MM.1S (cell line): ENCODE data around the gene IQGAP2.

Source experiments
- DNase-seq: peaks from one replicate; pipeline ENCODE4 v3.0.0-alpha.2; 2015
- H2AFZ ChIP-seq: fragments of 300-600 bp; sonication (generic); 2 replicates; pipeline ENCODE4 v1.6.0; 2016; ENCODE audit warnings: antibody characterized with exemption, low read length
- H3F3A ChIP-seq: fragments of 300-600 bp; sonication (generic); 2 replicates; pipeline ENCODE4 v1.6.1; 2016; ENCODE audit warnings: mild to moderate bottlenecking, antibody characterized with exemption, low read length, moderate library complexity, mixed read lengths; ENCODE audit not compliant: insufficient read depth
- H3K27ac ChIP-seq: fragments of 300-600 bp; sonication (generic); 2 replicates; pipeline ENCODE4 v1.5.1; 2016; ENCODE audit warnings: mild to moderate bottlenecking, low read length
- H3K27me3 ChIP-seq: fragments of 300-600 bp; sonication (generic); replicated peaks from 2 replicates; pipeline ENCODE4 v1.6.0; 2016; ENCODE audit warnings: low read length; ENCODE audit not compliant: insufficient read depth
- H3K36me3 ChIP-seq: fragments of 300-600 bp; sonication (generic); replicated peaks from 2 replicates; pipeline ENCODE4 v1.6.1; 2016; ENCODE audit warnings: mild to moderate bottlenecking, low read length, mixed read lengths; ENCODE audit not compliant: insufficient read depth
- H3K4me1 ChIP-seq: fragments of 300-600 bp; sonication (generic); 2 replicates; pipeline ENCODE4 v1.6.1; 2016; ENCODE audit warnings: low read length, mixed read lengths
- H3K4me2 ChIP-seq: fragments of 300-600 bp; sonication (generic); 2 replicates; pipeline ENCODE4 v1.6.0; 2016; ENCODE audit warnings: low read depth, low read length
- H3K4me3 ChIP-seq: fragments of 300-600 bp; sonication (generic); 2 replicates; pipeline ENCODE4 v1.5.1; 2016; ENCODE audit warnings: low read length, mixed read lengths
- H3K79me2 ChIP-seq: fragments of 300-600 bp; sonication (generic); 2 replicates; pipeline ENCODE4 v1.6.1; 2016; ENCODE audit warnings: mixed run types, low read length, mixed read lengths
- H3K9ac ChIP-seq: fragments of 300-600 bp; sonication (generic); 2 replicates; pipeline ENCODE4 v1.6.1; 2016; ENCODE audit warnings: low read length, mixed read lengths
- H3K9me2 ChIP-seq: fragments of 300-600 bp; sonication (generic); replicated peaks from 2 replicates; pipeline ENCODE4 v1.6.1; 2016; ENCODE audit warnings: mild to moderate bottlenecking, low read length, mixed read lengths; ENCODE audit not compliant: insufficient read depth
- H3K9me3 ChIP-seq: fragments of 300-600 bp; sonication (generic); replicated peaks from 2 replicates; pipeline ENCODE4 v1.6.1; 2016; ENCODE audit warnings: mild to moderate bottlenecking, low read length, mixed read lengths; ENCODE audit not compliant: insufficient read depth
- H4K20me1 ChIP-seq: fragments of 300-600 bp; sonication (generic); 2 replicates; pipeline ENCODE4 v1.6.1; 2016; ENCODE audit warnings: mild to moderate bottlenecking, low read length, moderate library complexity, mixed read lengths; ENCODE audit not compliant: insufficient read depth
- EZH2 ChIP-seq: fragments of 300-600 bp; sonication (generic); optimal IDR thresholded peaks from 2 replicates; pipeline ENCODE3; 2017; ENCODE audit warnings: low read depth, mild to moderate bottlenecking, antibody characterized with exemption, low read length, mixed read lengths
- EZH2phosphoT487 ChIP-seq: fragments of 300-600 bp; sonication (generic); IDR thresholded peaks from 2 replicates; pipeline ENCODE4 v1.6.1; 2018; ENCODE audit warnings: antibody characterized with exemption, low read length
- TF ChIP-seq, protein P1 (sequence below): fragments of 300-600 bp; sonication (generic); IDR thresholded peaks from 2 replicates; pipeline ENCODE4 v1.5.1; 2016; ENCODE audit warnings: antibody characterized with exemption, low read length, mixed read lengths

IQGAP2 gene

DNA sequence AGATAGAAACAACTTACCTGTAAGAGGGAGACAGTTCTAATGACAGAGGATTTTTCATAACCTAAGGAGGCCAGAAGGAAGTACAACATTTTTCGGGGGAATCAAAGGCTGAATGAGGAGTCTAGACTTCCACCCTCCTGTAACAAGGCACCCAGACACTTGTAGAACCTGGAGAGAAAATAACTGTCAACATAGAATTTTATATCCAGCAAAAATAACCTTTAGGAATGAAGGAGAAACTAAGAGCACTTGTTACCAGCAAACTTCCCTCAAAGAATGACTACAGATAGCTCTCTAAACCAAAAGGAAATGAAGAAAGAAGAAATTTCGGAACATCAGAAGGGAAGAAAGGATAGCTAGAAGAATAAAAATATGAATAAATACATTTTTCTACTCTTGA lies 246.1 kb downstream of the IQGAP2 start:
- no peaks in the 10 kb centered on the region for H3K4me1 ChIP-seq
- H3K9me2 ChIP-seq = no peaks in the 10 kb centered on the region
- no peaks in the 10 kb centered on the region for H4K20me1 ChIP-seq
- TF ChIP-seq EZH2phosphoT487 = no peak
- TF ChIP-seq, protein P1, sequence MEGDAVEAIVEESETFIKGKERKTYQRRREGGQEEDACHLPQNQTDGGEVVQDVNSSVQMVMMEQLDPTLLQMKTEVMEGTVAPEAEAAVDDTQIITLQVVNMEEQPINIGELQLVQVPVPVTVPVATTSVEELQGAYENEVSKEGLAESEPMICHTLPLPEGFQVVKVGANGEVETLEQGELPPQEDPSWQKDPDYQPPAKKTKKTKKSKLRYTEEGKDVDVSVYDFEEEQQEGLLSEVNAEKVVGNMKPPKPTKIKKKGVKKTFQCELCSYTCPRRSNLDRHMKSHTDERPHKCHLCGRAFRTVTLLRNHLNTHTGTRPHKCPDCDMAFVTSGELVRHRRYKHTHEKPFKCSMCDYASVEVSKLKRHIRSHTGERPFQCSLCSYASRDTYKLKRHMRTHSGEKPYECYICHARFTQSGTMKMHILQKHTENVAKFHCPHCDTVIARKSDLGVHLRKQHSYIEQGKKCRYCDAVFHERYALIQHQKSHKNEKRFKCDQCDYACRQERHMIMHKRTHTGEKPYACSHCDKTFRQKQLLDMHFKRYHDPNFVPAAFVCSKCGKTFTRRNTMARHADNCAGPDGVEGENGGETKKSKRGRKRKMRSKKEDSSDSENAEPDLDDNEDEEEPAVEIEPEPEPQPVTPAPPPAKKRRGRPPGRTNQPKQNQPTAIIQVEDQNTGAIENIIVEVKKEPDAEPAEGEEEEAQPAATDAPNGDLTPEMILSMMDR = no peak
- no peak overlapping the region for H3K9ac ChIP-seq
- peaks cover 19% of the 10 kb centered on the region; the same call in 1 of the 2 replicates for H3K36me3 ChIP-seq
- no peaks in the 10 kb centered on the region for H3F3A ChIP-seq
- H3K9me3 ChIP-seq = no peaks in the 10 kb centered on the region
- no peak overlapping the region for H3K27ac ChIP-seq
- H3K27me3 ChIP-seq = no peaks in the 10 kb centered on the region
- no peak overlapping the region for H3K4me2 ChIP-seq
- no peak overlapping the region for H3K4me3 ChIP-seq
- no peak overlapping the region for H2AFZ ChIP-seq
- DNase-seq = no peak
- H3K79me2 ChIP-seq = no peaks in the 10 kb centered on the region

DNA sequence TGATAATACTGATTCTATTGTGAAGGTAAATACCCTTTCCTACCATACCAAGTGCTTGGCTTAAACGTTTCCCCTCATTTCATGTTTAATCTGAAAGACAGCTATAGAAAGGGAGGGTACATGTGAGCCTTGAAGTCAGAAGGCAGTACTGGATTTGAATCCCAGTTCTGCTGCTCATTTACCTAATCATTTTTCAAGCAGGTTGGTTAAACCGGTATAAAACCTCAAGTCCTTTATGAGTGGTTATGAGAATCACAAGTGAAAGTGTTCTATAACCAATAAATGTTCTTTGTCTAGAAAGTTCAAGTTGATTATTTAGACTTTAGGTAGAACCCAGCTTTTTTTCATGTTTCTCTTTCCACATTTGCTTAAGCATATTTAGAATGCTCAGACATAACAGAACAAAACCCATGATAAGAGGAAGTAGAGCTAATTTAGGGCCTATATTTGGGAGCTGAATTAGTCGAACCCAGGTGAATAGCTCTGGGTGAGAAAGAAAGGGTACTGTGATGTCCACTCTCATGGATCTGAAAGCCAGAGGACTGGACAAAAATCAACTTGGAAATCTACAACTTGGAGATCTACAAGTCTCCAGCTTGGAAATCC lies 249.8 kb downstream of the IQGAP2 start:
- no peaks in the 10 kb centered on the region for H3K9me3 ChIP-seq
- H2AFZ ChIP-seq = no peak overlapping the region
- H4K20me1 ChIP-seq = no peaks in the 10 kb centered on the region
- no peaks in the 10 kb centered on the region for H3K9me2 ChIP-seq
- H3K79me2 ChIP-seq = no peaks in the 10 kb centered on the region
- no peak overlapping the region for H3K4me3 ChIP-seq
- TF ChIP-seq, protein P1 = no peak
- TF ChIP-seq EZH2phosphoT487 = no peak
- no peak for TF ChIP-seq EZH2
- no peak overlapping the region for H3K27ac ChIP-seq
- no peaks in the 10 kb centered on the region for H3F3A ChIP-seq
- no peaks in the 10 kb centered on the region for H3K4me1 ChIP-seq
- peaks cover 19% of the 10 kb centered on the region for H3K36me3 ChIP-seq
- H3K27me3 ChIP-seq = no peaks in the 10 kb centered on the region
- DNase-seq = no peak
- no peak overlapping the region for H3K4me2 ChIP-seq
- H3K9ac ChIP-seq = no peak overlapping the region

DNA sequence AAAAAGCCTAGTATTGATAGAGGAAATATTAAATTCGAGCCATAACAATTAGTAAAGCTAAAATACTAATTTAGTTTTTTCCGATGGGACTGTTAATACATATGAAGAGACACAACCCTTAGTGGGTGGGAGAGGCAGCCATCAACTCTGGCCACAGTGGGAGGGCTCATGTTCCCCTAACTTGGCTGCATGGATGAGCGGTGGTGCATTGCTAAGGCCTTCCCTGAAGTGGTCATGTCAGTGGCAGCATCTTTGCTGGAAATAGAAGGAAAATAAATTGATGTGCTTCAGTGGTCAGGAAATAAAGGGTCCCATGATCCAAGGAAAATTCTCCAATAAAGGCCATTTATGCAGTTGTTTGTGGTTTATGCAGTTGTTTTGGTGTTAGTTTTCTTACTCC lies 254.0 kb downstream of the IQGAP2 start:
- DNase-seq = no peak
- Histone ChIP-seq H3K27me3 (no peaks in the 10 kb centered on the region), H3K36me3 (peaks cover under 1% of the 10 kb centered on the region), H3F3A (no peaks in the 10 kb centered on the region), H3K9me3 (no peaks in the 10 kb centered on the region), H3K79me2 (no peaks in the 10 kb centered on the region), H3K9ac (no peak overlapping the region), H3K9me2 (no peaks in the 10 kb centered on the region), H3K27ac (no peak overlapping the region), H4K20me1 (no peaks in the 10 kb centered on the region), H3K4me1 (no peaks in the 10 kb centered on the region), H3K4me2 (no peak overlapping the region), H3K4me3 (no peak overlapping the region), H2AFZ (no peak overlapping the region)
- TF ChIP-seq EZH2phosphoT487 (no peak), EZH2 (no peak)
- TF ChIP-seq, protein P1 = no peak
